Activated T-cell treated with anti-CD3 and anti-CD28 coated beads, Interleukin-2, amount 50 U/mL, for 72 hours (primary cell): Measurements from ENCODE around the gene CFAP74. TPM values are rescaled to one million over a fixed set of nuclear protein-coding genes. Genes with fewer than 3 reads are reported as not detected.

Experiments used
- ATAC-seq, 2 donors: fragments of 150-1000 bp; cut with Tn5 transposase; replicated peaks in 1 of 2; 2 replicates each; pipeline ENCODE4 v1.10.0; 2021; ENCODE audit warnings: moderate library complexity in 2 of 2, mild to moderate bottlenecking in 1 of 2
- DNase-seq, 2 donors: peaks; one replicate each; pipeline ENCODE4 v3.0.0; 2021 to 2022; ENCODE audit warnings: mixed read lengths in 1 of 2
- H3K27ac Mint-ChIP-seq: one replicate; pipeline ENCODE4 v1.8.0; 2022; ENCODE audit warnings: mild to moderate bottlenecking, moderate library complexity, mixed read lengths
- H3K27me3 Mint-ChIP-seq: one replicate; pipeline ENCODE4 v1.8.0; 2022; ENCODE audit warnings: low read depth, mixed read lengths
- H3K36me3 Mint-ChIP-seq, 2 donors: one replicate each; pipeline ENCODE4 v1.8.0; 2022; ENCODE audit warnings: mixed read lengths in 2 of 2, mild to moderate bottlenecking in 1 of 2; ENCODE audit not compliant: insufficient read depth in 2 of 2
- H3K4me1 Mint-ChIP-seq: one replicate; pipeline ENCODE4 v1.8.0; 2022; ENCODE audit warnings: low read depth, mixed read lengths
- H3K4me3 Mint-ChIP-seq, 2 donors: one replicate each; pipeline ENCODE4 v1.8.0; 2022; ENCODE audit warnings: mild to moderate bottlenecking in 2 of 2, mixed read lengths in 2 of 2, moderate library complexity in 2 of 2
- H3K9me3 Mint-ChIP-seq, 2 donors: one replicate each; pipeline ENCODE4 v1.8.0; 2022; ENCODE audit warnings: mixed read lengths in 2 of 2
- total RNA-seq, 2 donors: library from RNA; stranded (reverse); gene quantifications; one replicate each; pipeline ENCODE4 v1.2.3, GENCODE V29; 2022

Gene CFAP74
- total RNA-seq, 2 donors from 2014 or later, result not detected

GRCh38 chr1:1925437-1926345 is 77.9 kb downstream of the CFAP74 start:
- no peak for DNase-seq
- Mint-ChIP-seq H3K36me3 (no peaks in the 10 kb centered on the region), H3K27ac (no peak overlapping the region), H3K4me3 (no peak overlapping the region), H3K4me1 (no peaks in the 10 kb centered on the region), H3K9me3 (no peaks in the 10 kb centered on the region), H3K27me3 (no peaks in the 10 kb centered on the region)
- ATAC-seq, result no peak

GRCh38 chr1:1924849-1925248 is 78.7 kb downstream of the CFAP74 start:
- DNase-seq (no peak), ATAC-seq (no peak)
- no peak overlapping the region for H3K4me3 Mint-ChIP-seq
- no peaks in the 10 kb centered on the region for H3K4me1 Mint-ChIP-seq
- no peaks in the 10 kb centered on the region for H3K27me3 Mint-ChIP-seq
- H3K36me3 Mint-ChIP-seq, result no peaks in the 10 kb centered on the region
- no peak overlapping the region for H3K27ac Mint-ChIP-seq
- no peaks in the 10 kb centered on the region for H3K9me3 Mint-ChIP-seq

- H3K4me1 Mint-ChIP-seq, result no peaks in the 10 kb centered on the region
- ATAC-seq (no peak), DNase-seq (no peak)
- H3K27me3 Mint-ChIP-seq, result no peaks in the 10 kb centered on the region
- no peaks in the 10 kb centered on the region for H3K9me3 Mint-ChIP-seq
- no peak overlapping the region for H3K27ac Mint-ChIP-seq
- no peak overlapping the region for H3K4me3 Mint-ChIP-seq
- H3K36me3 Mint-ChIP-seq, result no peaks in the 10 kb centered on the region
These were observed 79.2 kb downstream of the CFAP74 start for GRCh38 chr1:1924386-1924785.

- H3K36me3 Mint-ChIP-seq, result no peaks in the 10 kb centered on the region
- H3K4me3 Mint-ChIP-seq, result no peak overlapping the region
- no peak overlapping the region for H3K27ac Mint-ChIP-seq
- H3K9me3 Mint-ChIP-seq, result no peaks in the 10 kb centered on the region
- DNase-seq, result no peak
- no peaks in the 10 kb centered on the region for H3K27me3 Mint-ChIP-seq
- no peak for ATAC-seq
- H3K4me1 Mint-ChIP-seq, result peaks cover 1% of the 10 kb centered on the region
These were observed 80.4 kb downstream of the CFAP74 start for GRCh38 chr1:1922956-1923833.

- H3K4me1 Mint-ChIP-seq, result peaks cover 5% of the 10 kb centered on the region
- no peaks in the 10 kb centered on the region for H3K36me3 Mint-ChIP-seq
- H3K27me3 Mint-ChIP-seq, result no peaks in the 10 kb centered on the region
- no peaks in the 10 kb centered on the region for H3K9me3 Mint-ChIP-seq
- H3K4me3 Mint-ChIP-seq, result no peak overlapping the region
- no peak for ATAC-seq
- no peak overlapping the region for H3K27ac Mint-ChIP-seq
- DNase-seq, result no peak
These were observed 81.0 kb downstream of the CFAP74 start for GRCh38 chr1:1922702-1922955.

- no peaks in the 10 kb centered on the region for H3K36me3 Mint-ChIP-seq
- DNase-seq, result no peak
- no peak for ATAC-seq
- H3K27ac Mint-ChIP-seq, result no peak overlapping the region
- no peak overlapping the region for H3K4me3 Mint-ChIP-seq
- peaks cover 5% of the 10 kb centered on the region for H3K4me1 Mint-ChIP-seq
- no peaks in the 10 kb centered on the region for H3K27me3 Mint-ChIP-seq
- H3K9me3 Mint-ChIP-seq, result no peaks in the 10 kb centered on the region
These were observed 81.5 kb downstream of the CFAP74 start for GRCh38 chr1:1921901-1922701.

- Mint-ChIP-seq H3K9me3 (no peaks in the 10 kb centered on the region), H3K27me3 (no peaks in the 10 kb centered on the region), H3K36me3 (no peaks in the 10 kb centered on the region), H3K4me1 (peaks cover 5% of the 10 kb centered on the region), H3K4me3 (no peak overlapping the region), H3K27ac (no peak overlapping the region)
- ATAC-seq (no peak), DNase-seq (no peak)
These were observed 82.1 kb downstream of the CFAP74 start for GRCh38 chr1:1921459-1921862.

GRCh38 chr1:1920608-1921458 is 82.8 kb downstream of the CFAP74 start:
- Mint-ChIP-seq H3K4me1 (peaks cover 5% of the 10 kb centered on the region), H3K9me3 (no peaks in the 10 kb centered on the region), H3K27me3 (no peaks in the 10 kb centered on the region), H3K36me3 (no peaks in the 10 kb centered on the region), H3K27ac (no peak overlapping the region), H3K4me3 (no peak overlapping the region)
- DNase-seq, result no peak
- ATAC-seq, result no peak

GRCh38 chr1:1920057-1920607 is 83.5 kb downstream of the CFAP74 start:
- DNase-seq (no peak), ATAC-seq (no peak)
- Mint-ChIP-seq H3K9me3 (no peaks in the 10 kb centered on the region), H3K4me3 (peak overlapping the region in 1 of 2 donors; percentile 59), H3K36me3 (no peaks in the 10 kb centered on the region), H3K4me1 (peaks cover 5% of the 10 kb centered on the region), H3K27ac (no peak overlapping the region), H3K27me3 (no peaks in the 10 kb centered on the region)

- Mint-ChIP-seq H3K4me1 (peaks cover 5% of the 10 kb centered on the region), H3K27me3 (no peaks in the 10 kb centered on the region), H3K27ac (no peak overlapping the region), H3K9me3 (no peaks in the 10 kb centered on the region), H3K36me3 (no peaks in the 10 kb centered on the region), H3K4me3 (peak overlapping the region; percentile 59 to 69)
- peak; percentile 100 for DNase-seq
- ATAC-seq, result peak; percentile 88 to 89
These were observed 84.1 kb downstream of the CFAP74 start for GRCh38 chr1:1919304-1920056.

- Mint-ChIP-seq H3K4me1 (peaks cover 5% of the 10 kb centered on the region), H3K27me3 (no peaks in the 10 kb centered on the region), H3K36me3 (no peaks in the 10 kb centered on the region), H3K4me3 (peak within 1 kb of the TSS; percentile 60 to 69), H3K27ac (no peak within 1 kb of the TSS), H3K9me3 (no peaks in the 10 kb centered on the region)
- no peak for DNase-seq
- peak; percentile 49 to 52 for ATAC-seq
These were observed 84.7 kb downstream of the CFAP74 start, which contains the start of gene TMEM52 for GRCh38 chr1:1918901-1919303. Gene TMEM52 (minus strand): TSS chr1:1919279. CDS start chr1:1919265, 14 bp downstream.
